Activated CD4-positive, alpha-beta memory T cell treated with anti-CD3 and anti-CD28 coated beads for 36 hours (primary cell): ENCODE measurements around the gene RAPSN. TPM values are rescaled to one million over a fixed set of nuclear protein-coding genes. Genes with fewer than 3 reads are reported as not detected.

ENCODE experiments used
- CTCF ChIA-PET: fragments of 350-600 bp; sonication (Branson Sonifier 250); formaldehyde crosslinking; loops from one replicate; lab custom pipeline; 2021; ENCODE audit warnings: antibody characterized with exemption, inconsistent platforms; lab: Charles Lee
- POLR2A ChIA-PET: fragments of 350-600 bp; sonication (Branson Sonifier 250); formaldehyde crosslinking; loops from one replicate; lab custom pipeline; 2021; ENCODE audit warnings: antibody characterized with exemption; lab: Charles Lee
- DNase-seq: peaks from one replicate; pipeline ENCODE4 v3.0.0-alpha.2; 2020
- H3K27ac Mint-ChIP-seq: one replicate; pipeline ENCODE4 v1.8.0; 2021; ENCODE audit warnings: mixed read lengths
- H3K27me3 Mint-ChIP-seq: one replicate; pipeline ENCODE4 v1.8.0; 2021; ENCODE audit warnings: mixed read lengths
- H3K36me3 Mint-ChIP-seq: one replicate; pipeline ENCODE4 v1.8.0; 2021; ENCODE audit warnings: mixed read lengths
- H3K4me1 Mint-ChIP-seq: one replicate; pipeline ENCODE4 v1.8.0; 2021; ENCODE audit warnings: low read depth, mixed read lengths
- H3K4me3 Mint-ChIP-seq: one replicate; pipeline ENCODE4 v1.8.0; 2021; ENCODE audit warnings: mild to moderate bottlenecking, mixed read lengths
- H3K9me3 Mint-ChIP-seq: one replicate; pipeline ENCODE4 v1.8.0; 2021; ENCODE audit warnings: mixed read lengths
- intact Hi-C: fragments of 100-400 bp; cut with micrococcal nuclease; formaldehyde crosslinking; loops from one replicate; pipeline ENCODE4 v1.15.1; 2023
- total RNA-seq, 2 experiments: library from RNA; stranded (reverse); gene quantifications; one replicate each; pipeline ENCODE4 v1.2.3, GENCODE V29; 2021

The RAPSN gene
- total RNA-seq, 2 experiments from 2014 or later: 0.22 TPM; not detected in 1

- ChIA-PET CTCF (interaction anchor here (0.6 to 1.1 kb wide), 2 partner anchors 11 to 12 kb away, joined by 3 to 4 read pairs; no protein-coding TSS in a partner anchor), POLR2A (no interaction called here)
- Mint-ChIP-seq H3K9me3 (no peaks in the 10 kb centered on the region), H3K27me3 (no peaks in the 10 kb centered on the region), H3K27ac (no peak overlapping the region), H3K36me3 (no peaks in the 10 kb centered on the region), H3K4me1 (no peaks in the 10 kb centered on the region), H3K4me3 (no peak overlapping the region)
- intact Hi-C loops: no loop called here
- no peak for DNase-seq
These were observed 6.4 kb downstream of the RAPSN start for GRCh38 chr11:47442514-47442913.

- no peak overlapping the region for H3K27ac Mint-ChIP-seq
- H3K4me3 Mint-ChIP-seq: no peak overlapping the region
- H3K27me3 Mint-ChIP-seq: no peaks in the 10 kb centered on the region
- DNase-seq: no peak
- ChIA-PET POLR2A (no interaction called here), CTCF (interaction anchor here (1.2 kb wide), 1 partner anchor 68 kb away, joined by 6 read pairs; no protein-coding TSS in a partner anchor)
- intact Hi-C loops: no loop called here
- H3K36me3 Mint-ChIP-seq: no peaks in the 10 kb centered on the region
- no peaks in the 10 kb centered on the region for H3K4me1 Mint-ChIP-seq
- H3K9me3 Mint-ChIP-seq: no peaks in the 10 kb centered on the region
These were observed 7.5 kb downstream of the RAPSN start for GRCh38 chr11:47441421-47441820.

- no peaks in the 10 kb centered on the region for H3K9me3 Mint-ChIP-seq
- ChIA-PET POLR2A (no interaction called here), CTCF (interaction anchor here (1.2 kb wide), 1 partner anchor 66 kb away, joined by 6 read pairs; no protein-coding TSS in a partner anchor)
- no peaks in the 10 kb centered on the region for H3K27me3 Mint-ChIP-seq
- no peaks in the 10 kb centered on the region for H3K4me1 Mint-ChIP-seq
- no peaks in the 10 kb centered on the region for H3K36me3 Mint-ChIP-seq
- no peak overlapping the region for H3K27ac Mint-ChIP-seq
- no peak for DNase-seq
- intact Hi-C loops: no loop called here
- no peak overlapping the region for H3K4me3 Mint-ChIP-seq
These were observed 8.9 kb downstream of the RAPSN start for GRCh38 chr11:47440054-47440476.

- no peak overlapping the region for H3K27ac Mint-ChIP-seq
- intact Hi-C loops: no loop called here
- no peaks in the 10 kb centered on the region for H3K4me1 Mint-ChIP-seq
- no peak for DNase-seq
- H3K9me3 Mint-ChIP-seq: no peaks in the 10 kb centered on the region
- ChIA-PET POLR2A (interaction anchor here (0.7 kb wide), 1 partner anchor 1250 kb away, joined by 4 read pairs; no protein-coding TSS in a partner anchor), CTCF (no interaction called here)
- no peaks in the 10 kb centered on the region for H3K27me3 Mint-ChIP-seq
- H3K4me3 Mint-ChIP-seq: no peak overlapping the region
- H3K36me3 Mint-ChIP-seq: no peaks in the 10 kb centered on the region
These were observed 10.2 kb downstream of the RAPSN start for GRCh38 chr11:47438721-47439120.

GRCh38 chr11:47437746-47438418 lies 11.1 kb downstream of the RAPSN start:
- CTCF ChIA-PET: no interaction called here
- no peaks in the 10 kb centered on the region for H3K27me3 Mint-ChIP-seq
- DNase-seq: no peak

GRCh38 chr11:47437218-47437745 lies 11.7 kb downstream of the RAPSN start:
- intact Hi-C loops: no loop called here
- DNase-seq: no peak
- ChIA-PET POLR2A (no interaction called here), CTCF (no interaction called here)
- Mint-ChIP-seq H3K36me3 (no peaks in the 10 kb centered on the region), H3K4me3 (no peak overlapping the region), H3K9me3 (no peaks in the 10 kb centered on the region), H3K27ac (no peak overlapping the region), H3K27me3 (no peaks in the 10 kb centered on the region), H3K4me1 (no peaks in the 10 kb centered on the region)

More at GRCh38 chr11:47437746-47438418, 11.1 kb downstream of the RAPSN start:
- intact Hi-C loops: no loop called here
- Mint-ChIP-seq H3K27ac (no peak overlapping the region), H3K4me3 (no peak overlapping the region), H3K36me3 (no peaks in the 10 kb centered on the region), H3K4me1 (no peaks in the 10 kb centered on the region), H3K9me3 (no peaks in the 10 kb centered on the region)
- POLR2A ChIA-PET: no interaction called here

GRCh38 chr11:47436726-47437125 lies 12.2 kb downstream of the RAPSN start:
- CTCF ChIA-PET: no interaction called here
- no peaks in the 10 kb centered on the region for H3K4me1 Mint-ChIP-seq
- no peaks in the 10 kb centered on the region for H3K9me3 Mint-ChIP-seq
- H3K27me3 Mint-ChIP-seq: no peaks in the 10 kb centered on the region
- DNase-seq: no peak
- no peaks in the 10 kb centered on the region for H3K36me3 Mint-ChIP-seq
- POLR2A ChIA-PET: no interaction called here
- no peak overlapping the region for H3K27ac Mint-ChIP-seq
- intact Hi-C loops: no loop called here
- H3K4me3 Mint-ChIP-seq: no peak overlapping the region

- Mint-ChIP-seq H3K36me3 (no peaks in the 10 kb centered on the region), H3K4me1 (no peaks in the 10 kb centered on the region), H3K27me3 (no peaks in the 10 kb centered on the region), H3K9me3 (no peaks in the 10 kb centered on the region), H3K4me3 (no peak overlapping the region), H3K27ac (no peak overlapping the region)
- CTCF ChIA-PET: no interaction called here
- POLR2A ChIA-PET: no interaction called here
- intact Hi-C loops: no loop called here
- no peak for DNase-seq
These were observed 13.2 kb downstream of the RAPSN start for GRCh38 chr11:47435687-47436086.

GRCh38 chr11:47434011-47434786 lies 14.7 kb downstream of the RAPSN start:
- DNase-seq: no peak
- intact Hi-C loops: no loop called here
- POLR2A ChIA-PET: no interaction called here
- Mint-ChIP-seq H3K36me3 (no peaks in the 10 kb centered on the region), H3K4me3 (no peak overlapping the region), H3K4me1 (no peaks in the 10 kb centered on the region), H3K9me3 (no peaks in the 10 kb centered on the region), H3K27ac (no peak overlapping the region), H3K27me3 (no peaks in the 10 kb centered on the region)
- CTCF ChIA-PET: interaction anchor here (0.6 kb wide), 1 partner anchor 48 kb away, joined by 3 read pairs; no protein-coding TSS in a partner anchor

GRCh38 chr11:47433157-47433556 lies 15.8 kb downstream of the RAPSN start:
- H3K27ac Mint-ChIP-seq: no peak overlapping the region
- POLR2A ChIA-PET: no interaction called here

GRCh38 chr11:47431356-47432083 lies 17.4 kb downstream of the RAPSN start:
- no peak for DNase-seq
- H3K36me3 Mint-ChIP-seq: no peaks in the 10 kb centered on the region
- no peak overlapping the region for H3K27ac Mint-ChIP-seq
- CTCF ChIA-PET: no interaction called here
- H3K4me3 Mint-ChIP-seq: no peak overlapping the region
- intact Hi-C loops: no loop called here
- peaks cover 2% of the 10 kb centered on the region for H3K4me1 Mint-ChIP-seq
- H3K27me3 Mint-ChIP-seq: no peaks in the 10 kb centered on the region
- POLR2A ChIA-PET: interaction anchor here (0.6 kb wide), 1 partner anchor 144 kb away, joined by 4 read pairs; no protein-coding TSS in a partner anchor
- H3K9me3 Mint-ChIP-seq: no peaks in the 10 kb centered on the region

More at GRCh38 chr11:47433157-47433556, 15.8 kb downstream of the RAPSN start:
- Mint-ChIP-seq H3K9me3 (no peaks in the 10 kb centered on the region), H3K27me3 (no peaks in the 10 kb centered on the region), H3K4me3 (no peak overlapping the region), H3K4me1 (no peaks in the 10 kb centered on the region), H3K36me3 (no peaks in the 10 kb centered on the region)
- CTCF ChIA-PET: interaction anchor here (0.6 kb wide), 1 partner anchor 47 kb away, joined by 3 read pairs; no protein-coding TSS in a partner anchor
- DNase-seq: no peak
- intact Hi-C loops: no loop called here

GRCh38 chr11:47430524-47430923 lies 18.4 kb downstream of the RAPSN start:
- Mint-ChIP-seq H3K4me3 (no peak overlapping the region), H3K27me3 (no peaks in the 10 kb centered on the region), H3K36me3 (peaks cover 7% of the 10 kb centered on the region), H3K4me1 (peaks cover 8% of the 10 kb centered on the region), H3K27ac (no peak overlapping the region), H3K9me3 (no peaks in the 10 kb centered on the region)
- no peak for DNase-seq
- intact Hi-C loops: no loop called here
- ChIA-PET POLR2A (no interaction called here), CTCF (no interaction called here)
